Activated naive CD8-positive, alpha-beta T cell (primary cell): ENCODE data around the gene AGAP1.
"Not testable (repeated sequence)": the region's sequence is repeated elsewhere in the genome, so short reads cannot be mapped to it uniquely, and the experiment has no call there.

ENCODE experiments used
- H3K27ac Mint-ChIP-seq: one replicate; pipeline ENCODE4 v1.8.0; 2021; ENCODE audit warnings: mixed read lengths
- H3K27me3 Mint-ChIP-seq: one replicate; pipeline ENCODE4 v1.8.0; 2021; ENCODE audit warnings: mixed read lengths
- H3K36me3 Mint-ChIP-seq: one replicate; pipeline ENCODE4 v1.8.0; 2021; ENCODE audit warnings: mixed read lengths
- H3K4me1 Mint-ChIP-seq: one replicate; pipeline ENCODE4 v1.8.0; 2021; ENCODE audit warnings: low read depth, mixed read lengths
- H3K4me3 Mint-ChIP-seq: one replicate; pipeline ENCODE4 v1.8.0; 2021; ENCODE audit warnings: mild to moderate bottlenecking, mixed read lengths
- H3K9me3 Mint-ChIP-seq: one replicate; pipeline ENCODE4 v1.8.0; 2021; ENCODE audit warnings: low read depth, mixed read lengths

Gene AGAP1

DNA sequence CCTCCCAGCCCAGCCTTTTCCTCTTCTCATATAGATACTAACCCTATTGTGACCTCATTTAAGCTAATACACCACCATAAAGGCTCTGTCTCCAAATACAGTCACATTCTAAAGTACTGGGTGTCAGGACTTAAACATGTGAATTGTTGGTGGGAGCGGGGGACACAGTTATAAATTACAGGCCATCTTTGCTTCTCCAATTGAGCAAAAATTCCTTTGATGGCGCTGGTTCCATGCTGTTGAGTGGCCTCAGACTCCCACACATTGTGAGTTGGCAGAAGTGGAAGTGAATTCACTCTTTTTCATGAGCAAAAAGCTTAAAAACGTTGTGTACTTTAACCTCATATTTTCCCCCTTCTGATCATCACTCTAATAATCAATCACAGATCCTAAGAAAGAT is 628.4 kb downstream of the AGAP1 start:
- Mint-ChIP-seq H3K36me3 (no peaks in the 10 kb centered on the region), H3K4me1 (no peaks in the 10 kb centered on the region), H3K4me3 (no peak overlapping the region), H3K9me3 (no peaks in the 10 kb centered on the region), H3K27ac (no peak overlapping the region), H3K27me3 (peaks cover 1% of the 10 kb centered on the region)

DNA sequence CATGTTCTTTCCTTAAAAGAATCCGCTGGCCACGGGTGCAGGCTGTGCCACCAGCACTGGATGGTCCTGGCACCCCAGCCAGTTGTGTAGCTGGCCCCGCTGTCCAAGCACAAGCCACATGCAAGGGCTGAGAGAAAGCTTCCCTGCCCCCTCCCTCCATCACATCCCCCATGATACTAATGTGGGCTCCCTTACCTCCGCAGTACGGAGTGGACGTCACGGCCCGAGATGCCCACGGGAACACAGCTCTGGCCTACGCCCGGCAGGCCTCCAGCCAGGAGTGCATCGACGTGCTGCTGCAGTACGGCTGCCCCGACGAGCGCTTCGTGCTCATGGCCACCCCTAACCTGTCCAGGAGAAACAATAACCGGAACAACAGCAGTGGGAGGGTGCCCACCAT is 629.9 kb downstream of the AGAP1 start:
- Mint-ChIP-seq H3K36me3 (no peaks in the 10 kb centered on the region), H3K27ac (no peak overlapping the region), H3K4me3 (no peak overlapping the region), H3K4me1 (no peaks in the 10 kb centered on the region), H3K27me3 (peaks cover 1% of the 10 kb centered on the region), H3K9me3 (no peaks in the 10 kb centered on the region)

DNA sequence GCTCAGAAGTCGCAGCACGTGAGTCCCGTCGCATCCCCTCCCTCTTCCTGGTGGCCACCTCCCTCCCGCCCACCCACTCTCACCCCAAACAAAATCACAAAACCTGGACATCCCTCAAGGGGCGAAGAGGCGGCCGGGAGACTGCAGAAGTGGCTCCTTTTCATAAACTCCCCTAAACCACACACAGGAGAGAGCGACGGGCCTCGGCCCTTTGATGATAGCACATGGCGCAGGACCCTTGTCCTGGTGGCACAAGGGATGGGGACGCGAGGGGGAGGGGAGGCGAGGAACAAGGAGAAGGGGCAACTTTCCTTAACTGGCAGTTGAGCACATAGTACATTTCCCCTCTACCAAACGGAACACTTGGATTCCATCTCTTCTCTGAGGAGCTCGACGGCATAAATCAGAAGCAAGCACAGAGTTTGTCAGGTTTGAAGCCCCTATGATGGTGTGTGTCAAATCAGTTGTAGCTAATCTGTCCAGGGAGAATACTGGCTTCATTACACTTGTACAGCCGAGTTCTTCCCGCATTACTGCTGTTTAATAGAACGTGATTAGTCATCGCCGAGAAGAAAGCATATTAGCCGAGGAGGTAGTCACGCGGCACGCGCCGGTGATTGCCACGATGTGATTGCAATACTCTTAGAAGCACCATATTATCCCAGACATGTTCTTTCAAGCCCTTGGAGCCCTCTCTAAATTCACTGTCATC is 630.5 kb downstream of the AGAP1 start:
- no peaks in the 10 kb centered on the region for H3K4me1 Mint-ChIP-seq
- no peaks in the 10 kb centered on the region for H3K27me3 Mint-ChIP-seq
- no peaks in the 10 kb centered on the region for H3K9me3 Mint-ChIP-seq
- H3K4me3 Mint-ChIP-seq = no peak overlapping the region
- no peak overlapping the region for H3K27ac Mint-ChIP-seq
- no peaks in the 10 kb centered on the region for H3K36me3 Mint-ChIP-seq

DNA sequence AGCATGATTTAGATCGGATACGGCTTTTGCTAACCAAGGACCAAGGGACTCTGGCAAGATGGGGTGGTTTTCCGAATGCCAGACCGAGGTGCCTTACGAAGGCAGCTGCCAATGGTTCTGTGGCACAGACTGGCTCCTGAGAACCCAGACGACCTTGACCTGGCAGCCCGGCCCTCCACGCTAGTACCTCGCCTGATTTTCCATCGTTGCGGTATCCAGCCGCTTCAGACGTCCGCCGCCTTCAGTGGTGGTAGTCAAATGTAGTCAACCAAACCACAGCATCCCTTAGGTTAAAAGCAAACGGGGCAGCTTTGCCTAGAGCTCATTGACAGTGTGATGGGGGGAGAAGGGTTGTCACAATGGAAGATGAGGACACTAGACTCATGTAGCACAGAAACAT is 631.7 kb downstream of the AGAP1 start:
- Mint-ChIP-seq H3K9me3 (no peaks in the 10 kb centered on the region), H3K27ac (no peak overlapping the region), H3K4me3 (no peak overlapping the region), H3K27me3 (no peaks in the 10 kb centered on the region), H3K36me3 (no peaks in the 10 kb centered on the region), H3K4me1 (no peaks in the 10 kb centered on the region)

DNA sequence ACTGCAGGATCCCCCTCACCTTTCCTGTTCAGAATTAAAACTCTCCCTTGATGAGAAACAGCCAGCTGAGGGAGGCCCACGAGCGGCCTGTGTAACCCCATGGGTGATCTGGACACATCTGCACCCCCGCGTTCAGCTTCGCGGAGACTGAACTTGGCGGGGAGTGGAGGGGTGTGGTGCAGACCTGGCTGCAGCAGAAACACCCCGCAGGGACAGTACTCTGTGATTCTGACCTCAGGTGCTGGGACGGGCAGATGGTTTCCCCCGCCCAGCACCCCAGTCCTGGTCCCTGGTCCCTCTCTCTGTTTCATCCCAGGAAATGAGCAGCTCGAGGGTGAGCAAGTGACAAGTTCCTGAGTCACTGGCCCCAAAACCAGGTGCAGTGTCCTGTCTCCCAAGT is 633.2 kb downstream of the AGAP1 start:
- no peaks in the 10 kb centered on the region for H3K36me3 Mint-ChIP-seq
- H3K4me1 Mint-ChIP-seq = no peaks in the 10 kb centered on the region
- H3K27me3 Mint-ChIP-seq = no peaks in the 10 kb centered on the region
- H3K9me3 Mint-ChIP-seq = no peaks in the 10 kb centered on the region
- H3K4me3 Mint-ChIP-seq = no peak overlapping the region
- H3K27ac Mint-ChIP-seq = no peak overlapping the region

DNA sequence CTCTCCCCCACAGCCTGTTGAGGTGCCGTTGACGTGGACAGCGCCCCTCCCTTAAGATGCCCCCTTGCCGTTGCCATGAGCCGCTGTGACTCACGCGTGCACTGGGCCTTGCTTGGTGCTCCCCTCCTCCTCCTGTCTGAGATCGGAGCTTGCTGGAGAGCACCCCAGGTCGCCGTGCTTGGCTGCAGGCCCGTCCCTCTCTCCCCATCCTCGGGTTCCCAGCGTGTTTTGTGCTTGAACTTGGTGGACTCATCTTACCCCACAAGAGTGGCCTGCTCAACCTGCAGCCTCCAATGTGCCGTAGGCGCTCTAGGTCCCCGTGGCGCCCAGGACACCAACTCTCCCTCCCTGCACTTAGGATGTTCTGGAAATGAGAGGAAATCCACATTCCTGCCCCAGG is 634.5 kb downstream of the AGAP1 start:
- Mint-ChIP-seq H3K27me3 (no peaks in the 10 kb centered on the region), H3K4me1 (no peaks in the 10 kb centered on the region), H3K27ac (no peak overlapping the region), H3K4me3 (no peak overlapping the region), H3K9me3 (no peaks in the 10 kb centered on the region), H3K36me3 (no peaks in the 10 kb centered on the region)

DNA sequence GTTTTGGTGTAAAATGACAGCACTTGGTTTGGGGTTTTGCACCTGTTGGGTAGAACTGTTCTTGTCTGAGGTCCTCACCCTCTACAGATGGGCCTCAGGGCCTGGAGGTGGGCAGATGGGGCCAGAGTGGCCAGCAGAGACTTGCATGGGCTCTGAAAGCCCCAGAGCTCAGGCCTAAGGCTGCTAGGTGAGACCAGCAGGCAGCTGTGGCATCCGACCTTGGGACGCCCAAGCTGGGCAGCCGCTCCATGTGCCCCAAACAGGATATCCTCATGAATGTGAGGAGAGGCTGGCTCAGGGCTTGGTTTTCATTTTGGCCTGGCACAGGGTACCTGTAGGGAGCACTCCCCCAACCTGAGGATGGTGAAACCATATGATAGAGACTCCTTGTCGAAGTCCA is 636.1 kb downstream of the AGAP1 start:
- Mint-ChIP-seq H3K27ac (no peak overlapping the region), H3K9me3 (no peaks in the 10 kb centered on the region), H3K36me3 (no peaks in the 10 kb centered on the region), H3K4me1 (no peaks in the 10 kb centered on the region), H3K4me3 (no peak overlapping the region), H3K27me3 (no peaks in the 10 kb centered on the region)

DNA sequence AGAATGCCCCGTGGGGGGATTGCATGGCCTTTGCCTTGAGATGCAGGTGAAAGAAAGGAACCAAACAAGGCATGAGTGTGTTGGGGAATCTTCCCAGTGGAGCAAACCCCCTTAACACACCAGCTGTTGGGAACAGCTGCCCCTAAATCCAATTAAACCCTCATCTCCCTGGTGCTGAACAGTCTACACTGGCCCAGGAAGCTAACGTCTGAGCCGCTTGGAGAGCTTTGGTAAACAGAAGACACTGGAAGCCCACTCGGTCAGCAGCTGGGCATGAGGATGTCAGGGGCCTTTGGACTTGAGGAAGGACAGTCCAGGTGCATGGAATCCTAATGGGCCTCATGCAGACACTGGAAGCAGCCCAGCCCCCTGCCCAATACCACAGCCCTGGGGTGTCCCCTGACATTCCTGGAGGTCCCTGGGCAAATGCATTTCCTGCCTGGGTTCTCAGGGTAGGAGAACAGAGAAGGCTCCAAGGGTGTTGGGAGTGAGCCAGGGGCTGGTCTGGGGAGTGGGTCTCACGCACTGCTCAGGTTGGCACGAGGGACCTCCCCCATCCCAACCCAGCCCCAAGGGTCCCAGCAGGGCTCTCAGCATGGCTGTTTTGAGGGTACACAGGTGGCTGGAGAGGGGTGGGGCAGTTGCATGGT is 636.6 kb downstream of the AGAP1 start:
- H3K27me3 Mint-ChIP-seq = no peaks in the 10 kb centered on the region
- no peak overlapping the region for H3K27ac Mint-ChIP-seq
- no peaks in the 10 kb centered on the region for H3K36me3 Mint-ChIP-seq
- no peaks in the 10 kb centered on the region for H3K4me1 Mint-ChIP-seq
- no peak overlapping the region for H3K4me3 Mint-ChIP-seq
- H3K9me3 Mint-ChIP-seq = no peaks in the 10 kb centered on the region

DNA sequence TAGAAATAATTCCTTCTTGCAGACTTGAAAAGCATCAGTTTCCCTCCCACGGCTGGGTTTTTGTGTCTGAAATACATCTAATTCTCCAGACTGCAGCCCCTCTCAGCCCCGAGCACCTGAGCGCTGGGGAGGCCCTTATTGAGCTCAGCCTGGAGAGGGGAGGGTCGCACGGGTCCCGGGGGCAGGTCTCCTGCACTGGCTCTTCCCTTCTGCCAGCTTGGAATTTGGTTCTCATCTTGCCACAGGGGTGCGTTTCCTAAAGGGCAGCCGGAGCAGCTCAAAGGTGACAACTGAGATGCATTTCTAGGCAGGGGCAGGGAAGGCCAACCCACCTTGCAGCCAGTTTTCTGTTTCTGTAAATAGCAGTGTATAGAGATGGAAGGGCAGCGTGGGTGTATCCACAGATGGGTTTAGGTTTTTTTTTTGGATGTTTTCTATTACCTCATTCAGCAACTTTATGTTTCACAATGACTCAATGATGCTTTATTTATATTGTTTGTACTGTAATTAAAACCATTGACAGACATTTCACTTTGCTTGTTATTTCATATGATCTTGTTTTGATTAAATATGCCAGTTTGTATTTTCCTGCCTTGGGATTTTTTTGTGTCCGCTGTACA is 637.3 kb downstream of the AGAP1 start:
- Mint-ChIP-seq H3K36me3 (no peaks in the 10 kb centered on the region), H3K4me3 (no peak overlapping the region), H3K27me3 (no peaks in the 10 kb centered on the region), H3K9me3 (no peaks in the 10 kb centered on the region), H3K27ac (no peak overlapping the region), H3K4me1 (no peaks in the 10 kb centered on the region)

DNA sequence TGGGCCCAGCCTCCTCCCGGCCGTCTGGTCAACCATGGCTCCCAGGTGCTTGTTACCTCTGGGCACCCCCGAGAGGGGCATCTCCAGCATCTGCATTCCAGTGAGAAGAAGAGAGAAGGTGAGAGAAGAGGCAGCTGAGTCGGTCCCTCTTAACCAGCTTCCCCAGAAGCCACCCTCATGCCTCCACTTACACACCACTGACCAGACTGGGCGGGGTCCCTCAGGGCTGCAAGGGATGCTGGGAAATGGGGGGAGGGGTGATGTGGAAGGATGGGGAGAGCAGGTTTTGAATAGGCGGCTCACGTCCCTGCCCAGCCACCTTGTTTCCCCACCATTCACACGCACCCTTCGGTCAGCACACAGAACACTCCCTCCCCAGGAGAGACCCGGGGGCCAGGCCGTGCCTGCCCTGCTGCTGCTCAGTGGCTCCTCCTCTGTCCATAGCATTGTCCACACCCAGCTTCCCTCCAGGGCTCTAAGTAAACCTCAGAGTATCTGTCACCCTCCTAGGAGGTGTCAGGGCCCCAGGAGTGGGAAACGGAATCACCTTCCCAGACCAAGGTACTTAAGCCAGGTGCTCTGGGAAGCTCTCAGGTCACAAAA is 639.7 kb downstream of the AGAP1 start:
- no peak overlapping the region for H3K4me3 Mint-ChIP-seq
- no peaks in the 10 kb centered on the region for H3K4me1 Mint-ChIP-seq
- H3K36me3 Mint-ChIP-seq = no peaks in the 10 kb centered on the region
- no peaks in the 10 kb centered on the region for H3K9me3 Mint-ChIP-seq
- H3K27ac Mint-ChIP-seq = no peak overlapping the region
- no peaks in the 10 kb centered on the region for H3K27me3 Mint-ChIP-seq

DNA sequence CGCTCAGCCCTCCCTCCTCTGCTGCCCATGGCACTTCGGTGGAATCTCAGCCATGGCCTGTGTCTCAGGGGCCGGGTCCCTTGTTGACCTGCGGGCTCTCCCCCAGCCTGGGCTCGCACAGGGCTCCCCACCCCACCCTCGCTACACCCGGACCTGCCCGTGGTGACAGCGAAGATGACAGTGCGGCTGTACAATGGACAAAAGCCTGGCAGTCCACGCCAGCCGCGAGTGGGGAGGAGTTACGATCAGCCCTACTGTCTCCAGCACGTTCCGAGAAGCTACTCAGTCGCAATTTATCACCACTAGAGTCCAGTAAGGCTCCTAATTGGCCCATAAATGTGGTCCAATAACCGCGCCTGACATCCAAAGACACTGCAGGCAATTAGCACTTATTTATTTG is 642.7 kb downstream of the AGAP1 start:
- H3K27me3 Mint-ChIP-seq = peaks cover 8% of the 10 kb centered on the region
- H3K27ac Mint-ChIP-seq = no peak overlapping the region
- H3K9me3 Mint-ChIP-seq = no peaks in the 10 kb centered on the region
- H3K4me3 Mint-ChIP-seq = no peak overlapping the region
- no peaks in the 10 kb centered on the region for H3K36me3 Mint-ChIP-seq
- H3K4me1 Mint-ChIP-seq = no peaks in the 10 kb centered on the region

DNA sequence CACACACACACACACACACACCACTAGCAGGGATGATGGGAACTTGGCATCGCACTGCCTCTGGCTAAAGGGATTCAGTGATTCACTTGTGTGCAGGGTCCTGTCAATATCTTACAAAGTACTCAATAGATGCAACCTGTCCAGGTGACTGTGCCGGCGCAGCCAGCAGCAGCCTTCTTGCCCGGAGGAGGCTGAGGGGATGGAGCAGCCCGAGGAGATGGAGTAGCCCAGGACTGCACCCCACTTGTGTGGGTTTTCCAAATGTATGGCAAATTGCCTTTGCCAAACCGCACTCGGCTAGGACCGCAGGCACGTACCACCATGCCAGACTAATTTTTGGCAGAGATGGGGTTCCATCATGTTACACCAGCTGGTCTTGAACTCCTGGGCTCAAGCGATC is 643.2 kb downstream of the AGAP1 start:
- Mint-ChIP-seq H3K27me3 (peaks cover 9% of the 10 kb centered on the region), H3K4me1 (no peaks in the 10 kb centered on the region), H3K36me3 (no peaks in the 10 kb centered on the region), H3K9me3 (no peaks in the 10 kb centered on the region), H3K4me3 (no peak overlapping the region), H3K27ac (no peak overlapping the region)

DNA sequence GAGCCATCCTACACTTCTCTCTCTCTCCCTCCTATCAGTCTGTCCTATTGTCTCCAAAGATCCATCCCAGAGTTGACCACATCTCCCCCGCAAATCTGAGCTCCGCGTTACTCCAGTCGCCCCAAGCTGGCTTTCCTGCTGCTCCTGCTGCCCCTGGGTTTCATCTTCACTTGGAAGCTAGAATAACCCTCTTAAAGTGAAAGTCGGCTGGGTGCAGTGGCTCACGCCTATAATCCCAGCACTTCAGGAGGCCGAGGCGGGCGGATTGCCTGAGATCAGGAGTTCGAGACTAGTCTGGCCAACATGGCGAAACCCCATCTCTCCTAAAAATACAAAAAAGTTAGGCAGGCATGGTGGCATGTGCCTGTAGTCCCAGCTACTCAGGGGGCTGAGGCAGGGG is 647.8 kb downstream of the AGAP1 start:
- peaks cover 25% of the 10 kb centered on the region for H3K27me3 Mint-ChIP-seq
- not testable (repeated sequence) for H3K9me3 Mint-ChIP-seq, H3K27ac Mint-ChIP-seq, H3K36me3 Mint-ChIP-seq, H3K4me1 Mint-ChIP-seq, H3K4me3 Mint-ChIP-seq

DNA sequence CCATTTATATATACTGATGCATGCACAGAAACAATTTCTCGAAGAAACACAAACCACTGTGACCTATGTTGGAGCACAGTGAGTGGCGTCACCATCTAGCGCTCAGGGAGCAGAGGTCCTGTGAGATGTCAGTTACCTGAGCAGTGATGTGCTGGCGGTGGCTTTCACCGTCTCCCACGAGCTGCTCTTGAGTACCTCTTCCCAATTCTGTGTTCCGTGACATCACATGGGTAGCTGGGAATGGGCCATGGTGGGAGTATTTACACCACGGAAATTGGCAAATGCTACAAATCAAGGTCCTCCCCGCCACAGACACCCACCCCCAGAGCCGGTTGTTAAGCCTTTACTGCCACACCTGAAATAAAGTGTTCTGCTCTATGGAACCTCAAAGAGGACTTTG is 650.0 kb downstream of the AGAP1 start:
- Mint-ChIP-seq H3K9me3 (no peaks in the 10 kb centered on the region), H3K27ac (no peak overlapping the region), H3K4me3 (no peak overlapping the region), H3K36me3 (no peaks in the 10 kb centered on the region), H3K4me1 (no peaks in the 10 kb centered on the region), H3K27me3 (peaks cover 24% of the 10 kb centered on the region)

DNA sequence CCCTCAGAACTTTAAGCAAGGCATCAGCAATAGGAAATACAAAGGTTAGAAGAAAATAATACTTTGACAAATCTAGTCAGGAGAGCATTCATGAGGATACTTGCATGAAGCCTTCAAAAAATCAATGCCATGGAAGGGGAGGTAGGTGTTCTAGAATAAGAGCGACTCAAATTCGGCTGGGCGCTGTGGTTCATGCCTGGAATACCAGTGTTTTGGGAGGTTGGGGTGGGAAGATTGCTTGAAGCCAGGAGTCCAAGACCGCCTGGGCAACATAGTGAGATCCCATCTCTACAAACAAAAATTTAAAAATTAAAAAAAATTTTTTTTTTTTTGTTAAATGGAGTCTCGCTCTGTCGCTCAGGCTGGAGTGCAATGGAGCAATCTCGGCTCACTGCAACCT is 652.6 kb downstream of the AGAP1 start:
- Mint-ChIP-seq H3K27me3 (peaks cover 17% of the 10 kb centered on the region), H3K9me3 (peaks cover 5% of the 10 kb centered on the region), H3K36me3 (no peaks in the 10 kb centered on the region), H3K27ac (no peak overlapping the region), H3K4me3 (no peak overlapping the region), H3K4me1 (no peaks in the 10 kb centered on the region)
